Central memory CD8-positive, alpha-beta T cell (primary cell): ENCODE results near the gene RPAIN.

ENCODE experiments used
- ATAC-seq: fragments of 150-1000 bp; cut with Tn5 transposase; replicated peaks from 2 replicates; pipeline ENCODE4 v1.10.0; 2022; ENCODE audit warnings: mild to moderate bottlenecking, moderate FRiP score, moderate number of reproducible peaks; ENCODE audit not compliant: poor library complexity, severe bottlenecking; ENCODE audit errors: extremely low read depth
- DNase-seq, 2 donors: peaks; one replicate each; pipeline ENCODE4 v3.0.0; 2021; ENCODE audit warnings: low spot score in 2 of 2
- H3K27ac Mint-ChIP-seq: one replicate; pipeline ENCODE4 v1.8.0; 2022; ENCODE audit warnings: low read depth, mild to moderate bottlenecking, moderate library complexity, mixed read lengths
- H3K27me3 Mint-ChIP-seq: one replicate; pipeline ENCODE4 v1.8.0; 2022; ENCODE audit warnings: mixed read lengths
- H3K36me3 Mint-ChIP-seq: one replicate; pipeline ENCODE4 v1.8.0; 2022; ENCODE audit warnings: mild to moderate bottlenecking, moderate library complexity, mixed read lengths; ENCODE audit not compliant: insufficient read depth
- H3K4me1 Mint-ChIP-seq: one replicate; pipeline ENCODE4 v1.8.0; 2022; ENCODE audit warnings: mixed read lengths
- H3K4me3 Mint-ChIP-seq: one replicate; pipeline ENCODE4 v1.8.0; 2022; ENCODE audit warnings: mild to moderate bottlenecking, moderate library complexity, mixed read lengths
- H3K9me3 Mint-ChIP-seq: one replicate; pipeline ENCODE4 v1.8.0; 2022; ENCODE audit warnings: mixed read lengths

Gene RPAIN

DNA sequence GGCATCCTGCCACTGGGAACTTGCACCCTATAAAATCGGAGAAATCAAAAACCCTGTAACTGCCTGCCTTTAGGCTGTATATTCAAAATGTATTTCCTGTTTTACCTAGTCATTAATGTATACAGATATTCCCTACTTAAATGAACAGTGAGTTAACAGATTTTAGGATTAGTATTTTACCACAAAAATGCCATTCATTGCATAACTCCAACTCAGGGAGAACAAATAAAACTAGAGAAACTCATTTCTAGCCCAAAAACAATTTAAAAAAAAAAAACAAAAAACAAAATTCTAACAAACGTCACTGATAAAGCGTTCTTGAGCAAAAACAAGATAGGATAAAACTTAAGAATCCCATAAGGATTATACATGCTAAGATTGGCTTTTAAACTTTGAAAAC lies 52.5 kb downstream of the RPAIN start:
- no peak overlapping the region for H3K27ac Mint-ChIP-seq
- ATAC-seq (no peak), DNase-seq (no peak)
- H3K4me3 Mint-ChIP-seq, result no peak overlapping the region
- H3K27me3 Mint-ChIP-seq, result no peaks in the 10 kb centered on the region
- no peaks in the 10 kb centered on the region for H3K9me3 Mint-ChIP-seq
- H3K36me3 Mint-ChIP-seq, result peaks cover 50% of the 10 kb centered on the region
- peaks cover 13% of the 10 kb centered on the region for H3K4me1 Mint-ChIP-seq

DNA sequence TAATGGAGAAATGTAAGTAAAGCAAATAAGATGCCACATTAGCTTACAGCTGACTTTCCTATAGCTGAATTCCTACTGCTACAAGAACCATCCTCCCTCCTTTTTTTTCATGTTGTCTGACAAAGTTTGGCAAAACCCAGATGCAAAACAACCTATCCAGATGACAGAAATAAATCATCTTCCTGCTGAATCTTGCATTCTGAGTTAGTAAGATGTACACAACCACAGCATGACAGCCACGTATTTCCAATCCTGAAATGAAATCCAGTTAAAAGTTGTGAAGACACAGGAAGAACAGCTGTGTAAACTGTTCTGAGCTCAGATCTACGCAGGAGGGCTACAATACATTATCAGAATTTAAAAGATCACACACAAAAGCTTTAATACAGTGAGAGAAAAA lies 53.9 kb downstream of the RPAIN start:
- Mint-ChIP-seq H3K4me1 (peaks cover 4% of the 10 kb centered on the region), H3K9me3 (no peaks in the 10 kb centered on the region), H3K27ac (no peak overlapping the region), H3K36me3 (peaks cover 59% of the 10 kb centered on the region), H3K4me3 (no peak overlapping the region), H3K27me3 (no peaks in the 10 kb centered on the region)
- DNase-seq (no peak), ATAC-seq (no peak)

DNA sequence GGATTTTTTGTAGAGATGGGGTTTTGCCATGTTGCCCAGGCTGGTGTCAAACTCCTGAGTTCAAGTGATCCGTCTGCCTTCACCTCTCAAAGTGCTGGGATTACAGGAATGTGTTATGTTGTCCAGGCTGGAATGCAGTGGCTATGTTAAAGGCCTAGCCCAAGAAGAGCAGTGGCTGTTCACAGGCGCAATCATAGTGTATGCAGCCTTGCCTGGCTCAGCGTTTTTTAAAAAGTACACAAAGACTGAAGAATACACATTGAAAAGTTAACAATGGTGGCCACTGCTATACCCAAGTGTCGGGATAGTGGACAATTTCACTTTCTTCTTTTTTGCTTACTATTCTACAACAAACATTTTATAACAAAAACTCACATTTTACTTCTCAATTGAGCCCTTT lies 59.0 kb downstream of the RPAIN start:
- Mint-ChIP-seq H3K27ac (no peak overlapping the region), H3K9me3 (no peaks in the 10 kb centered on the region), H3K4me3 (no peak overlapping the region), H3K27me3 (no peaks in the 10 kb centered on the region), H3K4me1 (peaks cover 12% of the 10 kb centered on the region), H3K36me3 (peaks cover 76% of the 10 kb centered on the region)
- no peak for ATAC-seq
- no peak for DNase-seq

DNA sequence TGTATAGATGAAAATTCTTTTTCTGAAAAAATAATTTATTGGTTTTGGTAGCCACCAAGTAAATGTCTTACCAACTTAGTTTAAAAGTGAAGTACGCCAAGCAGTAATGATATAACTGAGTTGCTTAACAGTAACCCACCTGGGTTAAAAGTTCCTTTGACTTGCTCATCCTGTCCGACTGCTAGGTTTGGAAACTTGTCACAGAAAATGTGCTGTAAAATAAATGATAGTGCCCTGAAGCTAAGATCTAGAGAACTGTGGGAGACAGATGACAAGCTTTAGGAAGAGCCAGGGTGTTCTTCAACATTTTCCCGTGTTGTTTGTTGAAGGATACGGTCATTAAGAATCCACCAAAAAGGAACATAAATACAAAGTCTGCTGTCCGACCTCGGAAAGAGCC lies 61.0 kb downstream of the RPAIN start:
- Mint-ChIP-seq H3K27ac (no peak overlapping the region), H3K4me1 (peaks cover 15% of the 10 kb centered on the region)
- no peak for DNase-seq

DNA sequence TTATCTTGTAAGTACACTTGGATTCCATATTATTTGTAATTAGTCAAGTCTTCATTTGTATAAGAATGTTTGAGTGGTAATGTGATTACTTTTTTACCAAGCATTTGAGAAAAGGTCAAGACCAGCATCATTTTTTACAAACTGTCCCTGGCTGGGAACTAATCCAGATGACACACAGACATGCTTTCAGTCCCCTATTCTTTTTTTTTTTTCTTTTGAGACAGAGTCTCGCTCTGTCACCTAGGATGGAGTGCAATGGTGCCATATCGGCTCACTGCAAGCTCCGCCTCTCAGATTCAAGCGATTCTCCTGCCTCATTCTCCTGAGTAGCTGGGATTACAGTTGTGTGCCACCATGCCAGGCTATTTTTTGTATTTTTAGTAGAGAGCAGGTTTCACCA lies 61.5 kb downstream of the RPAIN start:
- ATAC-seq (no peak), DNase-seq (no peak)
- H3K36me3 Mint-ChIP-seq, result peaks cover 69% of the 10 kb centered on the region
- no peaks in the 10 kb centered on the region for H3K9me3 Mint-ChIP-seq
- peak overlapping the region; percentile 25 for H3K27ac Mint-ChIP-seq
- no peak overlapping the region for H3K4me3 Mint-ChIP-seq
- no peaks in the 10 kb centered on the region for H3K27me3 Mint-ChIP-seq
- H3K4me1 Mint-ChIP-seq, result peaks cover 16% of the 10 kb centered on the region

More for the DNA sequence above, 61.0 kb downstream of the RPAIN start:
- no peaks in the 10 kb centered on the region for H3K9me3 Mint-ChIP-seq
- no peak for ATAC-seq
- no peaks in the 10 kb centered on the region for H3K27me3 Mint-ChIP-seq
- H3K4me3 Mint-ChIP-seq, result no peak overlapping the region
- peaks cover 70% of the 10 kb centered on the region for H3K36me3 Mint-ChIP-seq
